ENCODE measurements around the gene LRRFIP1. TPM values are rescaled to one million over a fixed set of nuclear protein-coding genes. Genes with fewer than 3 reads are reported as not detected.

LRRFIP1 gene
- polyA plus RNA-seq, 1 donor from 2014 or later, result 96.3 TPM

DNA sequence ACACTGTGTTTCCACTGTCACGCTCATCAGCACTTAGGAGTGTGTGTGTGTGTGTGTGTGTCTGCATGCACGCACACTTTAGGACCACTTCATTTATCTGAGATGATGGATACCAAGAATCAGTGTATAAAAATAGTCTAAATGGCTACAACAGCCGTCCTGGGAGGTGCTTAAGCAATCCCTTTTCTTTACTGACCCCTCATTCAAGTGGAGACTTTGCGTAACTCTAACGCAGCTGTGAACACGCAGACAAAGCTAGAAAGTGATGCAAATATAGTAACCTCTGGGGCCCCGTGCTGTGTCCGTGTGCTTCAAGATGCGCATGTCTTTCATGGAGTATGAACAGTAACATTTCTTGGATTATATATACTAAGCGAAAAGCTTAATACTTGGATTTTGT lies 130.8 kb downstream of the LRRFIP1 start:
- H2AFZ ChIP-seq (ENCODE audit: low read depth, low read length), result no peak overlapping the region
- H3K79me2 ChIP-seq (replicated peaks; ENCODE audit: insufficient read depth, low read length), result no peaks in the 10 kb centered on the region
- H3K4me3 ChIP-seq (ENCODE audit: low read length), result no peak overlapping the region
- H3K27ac ChIP-seq (ENCODE audit: low read length), result no peak overlapping the region
- H3K9ac ChIP-seq (ENCODE audit: low read length), result no peak overlapping the region
- no peaks in the 10 kb centered on the region for H4K20me1 ChIP-seq (ENCODE audit: insufficient read depth)
- H3K36me3 ChIP-seq (ENCODE audit: insufficient read depth, low read length), result peaks cover 9% of the 10 kb centered on the region
- no peaks in the 10 kb centered on the region for H3F3A ChIP-seq (ENCODE audit: insufficient read depth, low read length, poor library complexity, severe bottlenecking)
- no peaks in the 10 kb centered on the region for H3K27me3 ChIP-seq (ENCODE audit: insufficient read depth, low read depth, low read length)
- H3K9me3 ChIP-seq (ENCODE audit: low read length), result no peaks in the 10 kb centered on the region
- TF ChIP-seq, protein P1, sequence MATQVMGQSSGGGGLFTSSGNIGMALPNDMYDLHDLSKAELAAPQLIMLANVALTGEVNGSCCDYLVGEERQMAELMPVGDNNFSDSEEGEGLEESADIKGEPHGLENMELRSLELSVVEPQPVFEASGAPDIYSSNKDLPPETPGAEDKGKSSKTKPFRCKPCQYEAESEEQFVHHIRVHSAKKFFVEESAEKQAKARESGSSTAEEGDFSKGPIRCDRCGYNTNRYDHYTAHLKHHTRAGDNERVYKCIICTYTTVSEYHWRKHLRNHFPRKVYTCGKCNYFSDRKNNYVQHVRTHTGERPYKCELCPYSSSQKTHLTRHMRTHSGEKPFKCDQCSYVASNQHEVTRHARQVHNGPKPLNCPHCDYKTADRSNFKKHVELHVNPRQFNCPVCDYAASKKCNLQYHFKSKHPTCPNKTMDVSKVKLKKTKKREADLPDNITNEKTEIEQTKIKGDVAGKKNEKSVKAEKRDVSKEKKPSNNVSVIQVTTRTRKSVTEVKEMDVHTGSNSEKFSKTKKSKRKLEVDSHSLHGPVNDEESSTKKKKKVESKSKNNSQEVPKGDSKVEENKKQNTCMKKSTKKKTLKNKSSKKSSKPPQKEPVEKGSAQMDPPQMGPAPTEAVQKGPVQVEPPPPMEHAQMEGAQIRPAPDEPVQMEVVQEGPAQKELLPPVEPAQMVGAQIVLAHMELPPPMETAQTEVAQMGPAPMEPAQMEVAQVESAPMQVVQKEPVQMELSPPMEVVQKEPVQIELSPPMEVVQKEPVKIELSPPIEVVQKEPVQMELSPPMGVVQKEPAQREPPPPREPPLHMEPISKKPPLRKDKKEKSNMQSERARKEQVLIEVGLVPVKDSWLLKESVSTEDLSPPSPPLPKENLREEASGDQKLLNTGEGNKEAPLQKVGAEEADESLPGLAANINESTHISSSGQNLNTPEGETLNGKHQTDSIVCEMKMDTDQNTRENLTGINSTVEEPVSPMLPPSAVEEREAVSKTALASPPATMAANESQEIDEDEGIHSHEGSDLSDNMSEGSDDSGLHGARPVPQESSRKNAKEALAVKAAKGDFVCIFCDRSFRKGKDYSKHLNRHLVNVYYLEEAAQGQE (IDR thresholded peaks at IDR 0.05; ENCODE audit: borderline replicate concordance), result no peak
- no peak for TF ChIP-seq RAD21 (conservative IDR thresholded peaks at IDR 0.05)
- TF ChIP-seq, protein P2, sequence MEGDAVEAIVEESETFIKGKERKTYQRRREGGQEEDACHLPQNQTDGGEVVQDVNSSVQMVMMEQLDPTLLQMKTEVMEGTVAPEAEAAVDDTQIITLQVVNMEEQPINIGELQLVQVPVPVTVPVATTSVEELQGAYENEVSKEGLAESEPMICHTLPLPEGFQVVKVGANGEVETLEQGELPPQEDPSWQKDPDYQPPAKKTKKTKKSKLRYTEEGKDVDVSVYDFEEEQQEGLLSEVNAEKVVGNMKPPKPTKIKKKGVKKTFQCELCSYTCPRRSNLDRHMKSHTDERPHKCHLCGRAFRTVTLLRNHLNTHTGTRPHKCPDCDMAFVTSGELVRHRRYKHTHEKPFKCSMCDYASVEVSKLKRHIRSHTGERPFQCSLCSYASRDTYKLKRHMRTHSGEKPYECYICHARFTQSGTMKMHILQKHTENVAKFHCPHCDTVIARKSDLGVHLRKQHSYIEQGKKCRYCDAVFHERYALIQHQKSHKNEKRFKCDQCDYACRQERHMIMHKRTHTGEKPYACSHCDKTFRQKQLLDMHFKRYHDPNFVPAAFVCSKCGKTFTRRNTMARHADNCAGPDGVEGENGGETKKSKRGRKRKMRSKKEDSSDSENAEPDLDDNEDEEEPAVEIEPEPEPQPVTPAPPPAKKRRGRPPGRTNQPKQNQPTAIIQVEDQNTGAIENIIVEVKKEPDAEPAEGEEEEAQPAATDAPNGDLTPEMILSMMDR (IDR thresholded peaks at IDR 0.05; ENCODE audit: poor library complexity, severe bottlenecking), result no peak
- H3K9me2 ChIP-seq (ENCODE audit: insufficient read depth, low read length), result no peaks in the 10 kb centered on the region
- H3K4me2 ChIP-seq (ENCODE audit: low read length), result no peak overlapping the region

DNA sequence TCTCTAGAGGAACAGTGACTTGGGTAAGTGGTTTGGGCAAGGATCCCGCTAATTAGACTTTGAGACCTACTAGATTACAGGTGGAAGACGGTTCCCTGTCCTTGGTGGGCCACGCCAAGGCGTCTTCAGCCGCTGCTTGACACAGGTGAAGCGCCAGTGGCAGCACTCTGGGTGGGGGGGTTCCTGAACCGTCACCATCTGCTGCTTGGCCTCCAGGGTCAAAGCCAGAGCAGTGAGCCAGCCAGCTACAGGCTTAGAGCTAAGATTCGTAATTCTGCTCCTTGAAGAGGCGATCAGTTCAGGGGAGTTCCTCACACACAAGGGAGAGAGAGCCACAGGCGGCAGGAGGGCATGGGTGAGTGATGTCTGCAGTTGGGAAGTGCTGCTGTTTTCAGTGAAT lies 131.8 kb downstream of the LRRFIP1 start:
- Histone ChIP-seq H3K4me2 (ENCODE audit: low read length) (no peak overlapping the region), H4K20me1 (ENCODE audit: insufficient read depth) (no peaks in the 10 kb centered on the region), H3K4me3 (ENCODE audit: low read length) (no peak overlapping the region), H3K9me3 (ENCODE audit: low read length) (no peaks in the 10 kb centered on the region), H3K27me3 (ENCODE audit: insufficient read depth, low read depth, low read length) (no peaks in the 10 kb centered on the region), H3K36me3 (ENCODE audit: insufficient read depth, low read length) (peaks cover 9% of the 10 kb centered on the region), H3K9ac (ENCODE audit: low read length) (no peak overlapping the region), H3F3A (ENCODE audit: insufficient read depth, low read length, poor library complexity, severe bottlenecking) (no peaks in the 10 kb centered on the region), H3K9me2 (ENCODE audit: insufficient read depth, low read length) (no peaks in the 10 kb centered on the region), H3K79me2 (replicated peaks; ENCODE audit: insufficient read depth, low read length) (no peaks in the 10 kb centered on the region), H2AFZ (ENCODE audit: low read depth, low read length) (no peak overlapping the region), H3K27ac (ENCODE audit: low read length) (no peak overlapping the region)
- TF ChIP-seq RAD21 (conservative IDR thresholded peaks at IDR 0.05), result no peak

GRCh38 chr2:237760506-237761502 lies 133.4 kb downstream of the LRRFIP1 start:
- no peak overlapping the region for H3K27ac ChIP-seq (ENCODE audit: low read length)
- H3K9me2 ChIP-seq (ENCODE audit: insufficient read depth, low read length), result no peaks in the 10 kb centered on the region
- no peaks in the 10 kb centered on the region for H3K27me3 ChIP-seq (ENCODE audit: insufficient read depth, low read depth, low read length)
- H4K20me1 ChIP-seq (ENCODE audit: insufficient read depth), result no peaks in the 10 kb centered on the region
- H3F3A ChIP-seq (ENCODE audit: insufficient read depth, low read length, poor library complexity, severe bottlenecking), result no peaks in the 10 kb centered on the region
- no peak overlapping the region for H3K4me3 ChIP-seq (ENCODE audit: low read length)
- no peak overlapping the region for H2AFZ ChIP-seq (ENCODE audit: low read depth, low read length)
- no peaks in the 10 kb centered on the region for H3K79me2 ChIP-seq (replicated peaks; ENCODE audit: insufficient read depth, low read length)
- TF ChIP-seq, protein P1 (IDR thresholded peaks at IDR 0.05; ENCODE audit: borderline replicate concordance), result no peak
- TF ChIP-seq MXI1 (conservative IDR thresholded peaks at IDR 0.05; ENCODE audit: poor library complexity, severe bottlenecking), result no peak
- TF ChIP-seq TAF1 (IDR thresholded peaks at IDR 0.05; ENCODE audit: low read depth), result no peak
- TF ChIP-seq SMC3 (conservative IDR thresholded peaks at IDR 0.05; ENCODE audit: poor library complexity), result no peak
- no peak for TF ChIP-seq EZH2 (IDR thresholded peaks at IDR 0.05; ENCODE audit: borderline replicate concordance, insufficient read depth, low read length, poor library complexity, severe bottlenecking)
- no peak overlapping the region for H3K9ac ChIP-seq (ENCODE audit: low read length)
- no peak overlapping the region for H3K4me2 ChIP-seq (ENCODE audit: low read length)
- H3K36me3 ChIP-seq (ENCODE audit: insufficient read depth, low read length), result peaks cover 9% of the 10 kb centered on the region
- no peaks in the 10 kb centered on the region for H3K9me3 ChIP-seq (ENCODE audit: low read length)
